ENCODE results near the gene PRORP. TPM values are rescaled to one million over a fixed set of nuclear protein-coding genes. Genes with fewer than 3 reads are reported as not detected.

PRORP gene
- total and polyA plus RNA-seq, 2 donors (not counting 3 experiments of a cell fraction or from before 2014, with no cell fraction given) = 28.8 to 36.9 TPM

DNA sequence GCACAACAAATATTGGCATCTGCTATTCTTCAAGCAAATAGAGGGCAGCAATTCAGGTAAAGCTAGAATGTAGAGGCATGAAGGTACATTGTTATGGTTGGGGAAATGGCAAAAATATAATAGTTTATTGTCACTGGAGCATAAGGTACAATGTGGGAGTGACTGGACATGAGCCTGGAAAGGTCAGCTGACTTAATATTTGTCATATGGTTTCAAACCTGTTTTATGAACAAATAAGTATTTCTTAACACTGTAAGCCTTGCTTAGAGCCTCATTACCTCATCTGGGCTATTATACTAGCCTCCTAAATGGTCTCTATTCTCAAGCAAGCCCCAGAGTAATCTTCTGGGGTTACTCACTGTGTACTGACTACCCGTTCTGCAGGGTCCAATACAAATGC is 42.6 kb upstream of the PRORP start:
- Histone ChIP-seq H3K9me3 (replicated peaks; ENCODE audit: control insufficient read depth, insufficient read depth, low read length) (no peaks in the 10 kb centered on the region), H3K4me3 (replicated peaks in 1 of 3; ENCODE audit: insufficient read depth in 1 of 3, low read depth in 1 of 3, low read length in 3 of 3) (no peak overlapping the region), H3K4me1 (ENCODE audit: control insufficient read depth, extremely low read depth, insufficient read depth, low read length) (no peaks in the 10 kb centered on the region), H4K20me1 (replicated peaks; ENCODE audit: control insufficient read depth, extremely low read depth, insufficient read depth, low read length) (no peaks in the 10 kb centered on the region), H3K27ac (ENCODE audit: insufficient read depth, low read depth, low read length) (no peak overlapping the region), H3K4me2 (ENCODE audit: insufficient read depth, low read length) (no peak overlapping the region), H3K79me2 (ENCODE audit: control insufficient read depth, insufficient read depth, low read length) (no peaks in the 10 kb centered on the region), H3K27me3 (ENCODE audit: control insufficient read depth in 2 of 2, insufficient read depth in 2 of 2, low read length in 2 of 2) (no peaks in the 10 kb centered on the region), H3K9me1 (replicated peaks; ENCODE audit: control insufficient read depth, extremely low read depth, insufficient read depth, low read length) (no peaks in the 10 kb centered on the region), H3K9ac (replicated peaks; ENCODE audit: extremely low read depth, insufficient read depth, low read length) (no peak overlapping the region), H3K36me3 (ENCODE audit: control insufficient read depth in 2 of 2, extremely low read depth in 1 of 2, insufficient read depth in 2 of 2, low read length in 2 of 2) (peaks cover 0 to 2% of the 10 kb centered on the region in 2 experiments), H2AFZ (ENCODE audit: low read depth, low read length) (no peak overlapping the region)
- ChIA-PET POLR2A (no interaction called here), CTCF (interaction anchor here (2.2 kb wide), 1 partner anchor 39 kb away, joined by 6 read pairs; no protein-coding TSS in a partner anchor)
- intact Hi-C loops (cut with micrococcal nuclease) = no loop called here
- DNase-seq (ENCODE audit: low read depth, low spot score) (no peak), FAIRE-seq (no peak)
- dilution Hi-C loops (cut with MboI; ENCODE audit: extremely low pct_ligation_motif_present, low sequenced_read_pairs) = no loop called here
- TF ChIP-seq FOS (IDR thresholded peaks at IDR 0.05; ENCODE audit: borderline replicate concordance, insufficient read depth, low read length) (no peak), POLR2AphosphoS5 (IDR thresholded peaks at IDR 0.05; ENCODE audit: insufficient read depth, low read depth, low read length) (no peak), MYC (IDR thresholded peaks at IDR 0.05; ENCODE audit: low read depth, low read length) (no peak), JUN (IDR thresholded peaks at IDR 0.05; ENCODE audit: borderline replicate concordance, insufficient read depth, insufficient read length, low read depth) (no peak), POLR2A (IDR thresholded peaks at IDR 0.05; ENCODE audit: low read depth, low read length) (no peak)
- TF ChIP-seq, protein P1, sequence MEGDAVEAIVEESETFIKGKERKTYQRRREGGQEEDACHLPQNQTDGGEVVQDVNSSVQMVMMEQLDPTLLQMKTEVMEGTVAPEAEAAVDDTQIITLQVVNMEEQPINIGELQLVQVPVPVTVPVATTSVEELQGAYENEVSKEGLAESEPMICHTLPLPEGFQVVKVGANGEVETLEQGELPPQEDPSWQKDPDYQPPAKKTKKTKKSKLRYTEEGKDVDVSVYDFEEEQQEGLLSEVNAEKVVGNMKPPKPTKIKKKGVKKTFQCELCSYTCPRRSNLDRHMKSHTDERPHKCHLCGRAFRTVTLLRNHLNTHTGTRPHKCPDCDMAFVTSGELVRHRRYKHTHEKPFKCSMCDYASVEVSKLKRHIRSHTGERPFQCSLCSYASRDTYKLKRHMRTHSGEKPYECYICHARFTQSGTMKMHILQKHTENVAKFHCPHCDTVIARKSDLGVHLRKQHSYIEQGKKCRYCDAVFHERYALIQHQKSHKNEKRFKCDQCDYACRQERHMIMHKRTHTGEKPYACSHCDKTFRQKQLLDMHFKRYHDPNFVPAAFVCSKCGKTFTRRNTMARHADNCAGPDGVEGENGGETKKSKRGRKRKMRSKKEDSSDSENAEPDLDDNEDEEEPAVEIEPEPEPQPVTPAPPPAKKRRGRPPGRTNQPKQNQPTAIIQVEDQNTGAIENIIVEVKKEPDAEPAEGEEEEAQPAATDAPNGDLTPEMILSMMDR (IDR thresholded peaks at IDR 0.05; ENCODE audit: extremely low read depth in 1 of 2, insufficient read depth in 1 of 2, low read depth in 1 of 2, low read length in 2 of 2) = no peak
- TF ChIP-seq, protein P2, sequence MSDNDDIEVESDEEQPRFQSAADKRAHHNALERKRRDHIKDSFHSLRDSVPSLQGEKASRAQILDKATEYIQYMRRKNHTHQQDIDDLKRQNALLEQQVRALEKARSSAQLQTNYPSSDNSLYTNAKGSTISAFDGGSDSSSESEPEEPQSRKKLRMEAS (IDR thresholded peaks at IDR 0.05; ENCODE audit: insufficient read depth, insufficient read length) = no peak
- BruUV-seq (replicated peaks) = no TSS peak
